Spleen (tissue), 11 donors: Measurements from ENCODE around the gene VPS8. TPM values are rescaled to one million over a fixed set of nuclear protein-coding genes. Genes with fewer than 3 reads are reported as not detected.
A peak's percentile ranks its signal among the peaks of the same experiment; 100 is the strongest.

Experiments
- DNase-seq: peaks from one replicate; pipeline ENCODE4 v3.0.0-alpha.2; 2020
- H3K27ac ChIP-seq, 8 donors: fragments of 200-600 bp; sonication (generic) in 7 of 8; 1 replicate in 4 of 8; 2 replicates in 4 of 8; pipeline versions ENCODE4 v1.5.0 to v1.8.0; 2016 to 2021; ENCODE audit warnings: inconsistent platforms in 4 of 8, mild to moderate bottlenecking in 4 of 8, moderate library complexity in 1 of 8
- H3K27me3 ChIP-seq, 7 donors: fragments of 200-600 bp; sonication (generic) in 6 of 7; replicated peaks in 1 of 7; 1 replicate in 4 of 7; 2 replicates in 3 of 7; pipeline versions ENCODE4 v1.5.0 to v1.8.0; 2016 to 2021; ENCODE audit warnings: inconsistent platforms in 3 of 7, mild to moderate bottlenecking in 1 of 7
- H3K36me3 ChIP-seq, 6 donors: fragments of 200-600 bp; sonication (generic) in 5 of 6; 1 replicate in 4 of 6; 2 replicates in 2 of 6; pipeline versions ENCODE4 v1.5.0 to v1.8.0; 2016 to 2021; ENCODE audit warnings: inconsistent platforms in 2 of 6
- H3K4me1 ChIP-seq, 6 donors: fragments of 200-600 bp; sonication (generic) in 5 of 6; 1 replicate in 3 of 6; 2 replicates in 3 of 6; pipeline versions ENCODE4 v1.5.0 to v1.8.0; 2016 to 2021; ENCODE audit warnings: inconsistent platforms in 3 of 6
- H3K4me3 ChIP-seq, 8 donors: fragments of 200-600 bp; sonication (generic) in 7 of 8; 1 replicate in 4 of 8; 2 replicates in 4 of 8; pipeline versions ENCODE4 v1.5.0 to v1.8.0; 2016 to 2021; ENCODE audit warnings: inconsistent platforms in 4 of 8, mild to moderate bottlenecking in 4 of 8, moderate library complexity in 2 of 8
- H3K9me3 ChIP-seq, 8 donors: fragments of 200-600 bp; sonication (generic) in 7 of 8; 1 replicate in 4 of 8; 2 replicates in 4 of 8; pipeline versions ENCODE4 v1.5.0 to v1.8.0; 2016 to 2021; ENCODE audit warnings: inconsistent platforms in 4 of 8
- CTCF ChIP-seq, 11 experiments: fragments of 200-600 bp in 7 of 11; fragments of 450-650 bp in 4 of 11; sonication (generic) in 4 of 11; IDR thresholded peaks in 8 of 11; conservative IDR thresholded peaks in 3 of 11; 1 replicate in 7 of 11; 2 replicates in 4 of 11; pipeline versions ENCODE4 v1.4.0 to v1.8.0; 2016 to 2021; ENCODE audit warnings: antibody characterized with exemption in 11 of 11, inconsistent platforms in 4 of 11, mild to moderate bottlenecking in 1 of 11
- POLR2A ChIP-seq, 3 donors: fragments of 450-650 bp; IDR thresholded peaks; one replicate each; pipeline ENCODE4 v1.5.1; 2017; ENCODE audit warnings: antibody characterized with exemption in 3 of 3, mild to moderate bottlenecking in 1 of 3
- POLR2AphosphoS5 ChIP-seq, 3 donors: sonication (generic); formaldehyde crosslinking; IDR thresholded peaks; one replicate each; pipeline ENCODE4 v1.5.1; 2017; ENCODE audit warnings: antibody characterized with exemption in 3 of 3
- WGBS, 5 donors: extraction: QIAGEN DNeasy Blood & Tissue Kit in 3 of 5; methylation state at CpG; one replicate each; pipeline versions ENCODE4 v1.1.5 to v1.1.7; 2013 to 2018; 5-methylcytosine and 5-hydroxymethylcytosine counted together
- intact Hi-C: fragments of 100-400 bp; cut with DNase I; formaldehyde crosslinking; loops from one replicate; pipeline ENCODE4 v1.15.0; 2023; ENCODE audit warnings: low total_unique reads
- polyA plus RNA-seq, 3 donors: library from polyadenylated mRNA; stranded (reverse); fragments of 200-250 nt; gene quantifications; one replicate each; pipeline ENCODE4 v1.2.1, GENCODE V29; 2013
- total RNA-seq, 7 donors: library from RNA; depleted of rRNA in 3 of 7; stranded (reverse); fragments of >200 nt in 3 of 7; fragmentation: NEBNext Ultra II Directional in 4 of 7; extraction: Animal tissue kit (Norgen Biotek cat#: 25700) in 4 of 7; gene quantifications; one replicate each; pipeline versions ENCODE4 v1.1.0 to v1.2.1, GENCODE V29; 2016 to 2021
- donor health status: healthy with polysubstance abuse.
- donor health status: DM: no; HTN: no; CAD: no; lungs with moderate emphysema.
- donor health status: DM: no; HTN: no; CAD: no.
- donor health status: Bipolar disorder and iron deficiency.
- donor health status: healthy.
- donor health status: DM: no; HTN: no; CAD: no.
- donor health status: DM: yes; HTN: yes; CAD: no.

The VPS8 gene
- total and polyA plus RNA-seq, 10 donors = 9.1 to 169 (median 97.5) TPM

GRCh38 chr3:185084402-185084801 lies 272.4 kb downstream of the VPS8 start:
- 86 to 98% (median 92%) methylated on average over 5 of the region's 5 CpGs for WGBS, 5 donors
- no peaks in the 10 kb centered on the region for H3K36me3 ChIP-seq
- H3K4me1 ChIP-seq = no peaks in the 10 kb centered on the region
- no peaks in the 10 kb centered on the region for H3K9me3 ChIP-seq
- H3K4me3 ChIP-seq = no peak overlapping the region
- DNase-seq = no peak
- no peak overlapping the region for H3K27ac ChIP-seq
- TF ChIP-seq CTCF (IDR thresholded peaks at IDR 0.05 in 8 of 11, conservative IDR thresholded peaks at IDR 0.05 in 3 of 11) (no peak), POLR2AphosphoS5 (IDR thresholded peaks at IDR 0.05) (no peak), POLR2A (IDR thresholded peaks at IDR 0.05) (no peak)
- intact Hi-C loops = no loop called here
- no peaks in the 10 kb centered on the region for H3K27me3 ChIP-seq

- H3K9me3 ChIP-seq = no peaks in the 10 kb centered on the region
- DNase-seq = no peak
- no peaks in the 10 kb centered on the region for H3K27me3 ChIP-seq
- intact Hi-C loops = no loop called here
- WGBS, 5 donors = 68 to 87% (median 81%) methylated on average over 5 of the region's 5 CpGs
- H3K4me3 ChIP-seq = no peak overlapping the region
- TF ChIP-seq POLR2A (IDR thresholded peaks at IDR 0.05) = no peak
- TF ChIP-seq CTCF (IDR thresholded peaks at IDR 0.05 in 8 of 11, conservative IDR thresholded peaks at IDR 0.05 in 3 of 11) = no peak
- no peak for TF ChIP-seq POLR2AphosphoS5 (IDR thresholded peaks at IDR 0.05)
- H3K27ac ChIP-seq = no peak overlapping the region
- no peaks in the 10 kb centered on the region for H3K36me3 ChIP-seq
- no peaks in the 10 kb centered on the region for H3K4me1 ChIP-seq
Measured at GRCh38 chr3:185084901-185085300, 272.9 kb downstream of the VPS8 start.

GRCh38 chr3:185087419-185087818 lies 275.5 kb downstream of the VPS8 start:
- Histone ChIP-seq H3K27me3 (no peaks in the 10 kb centered on the region), H3K36me3 (no peaks in the 10 kb centered on the region), H3K4me3 (no peak overlapping the region), H3K9me3 (no peaks in the 10 kb centered on the region), H3K4me1 (no peaks in the 10 kb centered on the region), H3K27ac (peak overlapping the region in 6 of 8 donors; percentile 5 to 27 (median 10))
- 50 to 73% (median 59%) methylated on average over 3 of the region's 3 CpGs for WGBS, 5 donors
- no peak for DNase-seq
- TF ChIP-seq POLR2AphosphoS5 (IDR thresholded peaks at IDR 0.05) = no peak
- TF ChIP-seq CTCF (IDR thresholded peaks at IDR 0.05 in 8 of 11, conservative IDR thresholded peaks at IDR 0.05 in 3 of 11) = no peak
- TF ChIP-seq POLR2A (IDR thresholded peaks at IDR 0.05) = no peak
- intact Hi-C loops = no loop called here

GRCh38 chr3:185089343-185089742 lies 277.4 kb downstream of the VPS8 start:
- Histone ChIP-seq H3K36me3 (no peaks in the 10 kb centered on the region), H3K27me3 (no peaks in the 10 kb centered on the region), H3K27ac (no peak overlapping the region), H3K4me3 (no peak overlapping the region), H3K9me3 (no peaks in the 10 kb centered on the region), H3K4me1 (no peaks in the 10 kb centered on the region)
- no peak for DNase-seq
- no peak for TF ChIP-seq CTCF (IDR thresholded peaks at IDR 0.05 in 8 of 11, conservative IDR thresholded peaks at IDR 0.05 in 3 of 11)
- no peak for TF ChIP-seq POLR2AphosphoS5 (IDR thresholded peaks at IDR 0.05)
- no peak for TF ChIP-seq POLR2A (IDR thresholded peaks at IDR 0.05)
- 78 to 93% (median 87%) methylated on average over 2 of the region's 2 CpGs for WGBS, 5 donors
- intact Hi-C loops = no loop called here
